Uterus (tissue), 4 donors: ENCODE measurements around the gene LRBA. TPM values are rescaled to one million over a fixed set of nuclear protein-coding genes. Genes with fewer than 3 reads are reported as not detected.

ENCODE experiments used
- DNase-seq, 2 donors: peaks; one replicate each; pipeline ENCODE4 v3.0.0-alpha.2; 2019 to 2020
- H3K27ac ChIP-seq, 2 donors: fragments of 200-600 bp; sonication (generic); 1 replicate in 1 of 2; 2 replicates in 1 of 2; pipeline ENCODE4 v1.5.1; 2016 to 2018
- H3K27me3 ChIP-seq, 2 donors: fragments of 200-600 bp; sonication (generic); one replicate each; pipeline ENCODE4 v1.5.1; 2018 to 2019; ENCODE audit warnings: control low read depth in 1 of 2
- H3K36me3 ChIP-seq, 2 donors: fragments of 200-600 bp; sonication (generic); one replicate each; pipeline ENCODE4 v1.5.1; 2019; ENCODE audit warnings: control low read depth in 1 of 2
- H3K4me1 ChIP-seq, 2 donors: fragments of 200-600 bp; sonication (generic); one replicate each; pipeline ENCODE4 v1.5.1; 2018 to 2019; ENCODE audit warnings: control low read depth in 1 of 2
- H3K4me3 ChIP-seq, 2 donors: fragments of 200-600 bp; sonication (generic); 1 replicate in 1 of 2; 2 replicates in 1 of 2; pipeline ENCODE4 v1.5.1; 2018 to 2019; ENCODE audit warnings: mild to moderate bottlenecking in 1 of 2
- H3K9me3 ChIP-seq, 2 donors: fragments of 200-600 bp; sonication (generic); one replicate each; pipeline ENCODE4 v1.5.1; 2019; ENCODE audit warnings: control low read depth in 1 of 2
- CTCF ChIP-seq, 4 experiments: fragments of 200-600 bp in 2 of 4; fragments of 450-650 bp in 2 of 4; sonication (generic) in 2 of 4; IDR thresholded peaks; one replicate each; pipeline ENCODE4 v1.5.1; 2016 to 2019; ENCODE audit warnings: antibody characterized with exemption in 4 of 4, mild to moderate bottlenecking in 2 of 4, moderate library complexity in 1 of 4
- POLR2A ChIP-seq, 2 donors: fragments of 450-650 bp; IDR thresholded peaks; one replicate each; pipeline ENCODE4 v1.6.1; 2016; ENCODE audit warnings: antibody characterized with exemption in 2 of 2, mild to moderate bottlenecking in 1 of 2, moderate library complexity in 1 of 2
- intact Hi-C: fragments of 100-400 bp; cut with DNase I; formaldehyde crosslinking; loops from one replicate; pipeline ENCODE4 v1.15.1; 2023; ENCODE audit warnings: low total_unique reads
- total RNA-seq, 4 donors: library from RNA; depleted of rRNA in 3 of 4; stranded (reverse); fragments of >200 nt in 3 of 4; gene quantifications; one replicate each; pipeline versions ENCODE4 v1.1.0 to v1.2.4, GENCODE V29; 2014 to 2023
- donor health status: DM: yes; HTN: yes; CAD: no.

Gene LRBA
- total RNA-seq, 4 donors from 2014 or later, result 32.0 to 126 (median 41.7) TPM

- TF ChIP-seq CTCF (IDR thresholded peaks at IDR 0.05) (no peak), POLR2A (IDR thresholded peaks at IDR 0.05) (no peak)
- intact Hi-C loops, result no loop called here
- H3K27me3 ChIP-seq, result no peaks in the 10 kb centered on the region
- no peaks in the 10 kb centered on the region for H3K36me3 ChIP-seq
- no peak within 1 kb of the TSS for H3K27ac ChIP-seq
- H3K4me3 ChIP-seq, result peak within 1 kb of the TSS in 1 of 2 donors; percentile 18
- no peaks in the 10 kb centered on the region for H3K9me3 ChIP-seq
- H3K4me1 ChIP-seq, result no peaks in the 10 kb centered on the region
- no peak for DNase-seq
Observed at GRCh38 chr4:150582146-150582872, 432.8 kb downstream of the LRBA start, which contains the start of gene MAB21L2. Gene MAB21L2 (plus strand): TSS chr4:150582151. CDS start chr4:150583030, 879 bp downstream.

- H3K9me3 ChIP-seq, result no peaks in the 10 kb centered on the region
- no peak for TF ChIP-seq CTCF (IDR thresholded peaks at IDR 0.05)
- TF ChIP-seq POLR2A (IDR thresholded peaks at IDR 0.05), result no peak
- H3K27me3 ChIP-seq, result no peaks in the 10 kb centered on the region
- no peak overlapping the region for H3K27ac ChIP-seq
- intact Hi-C loops, result no loop called here
- no peak overlapping the region for H3K4me3 ChIP-seq
- no peaks in the 10 kb centered on the region for H3K4me1 ChIP-seq
- H3K36me3 ChIP-seq, result no peaks in the 10 kb centered on the region
- DNase-seq, result no peak
Observed at GRCh38 chr4:150581641-150582051, 433.4 kb downstream of the LRBA start.

GRCh38 chr4:150581056-150581605 lies 434.0 kb downstream of the LRBA start:
- no peak overlapping the region for H3K4me3 ChIP-seq

GRCh38 chr4:150580306-150580705 lies 434.8 kb downstream of the LRBA start:
- TF ChIP-seq CTCF (IDR thresholded peaks at IDR 0.05) (no peak), POLR2A (IDR thresholded peaks at IDR 0.05) (no peak)
- no peaks in the 10 kb centered on the region for H3K36me3 ChIP-seq
- no peak overlapping the region for H3K27ac ChIP-seq
- H3K4me1 ChIP-seq, result no peaks in the 10 kb centered on the region
- no peaks in the 10 kb centered on the region for H3K27me3 ChIP-seq
- no peaks in the 10 kb centered on the region for H3K9me3 ChIP-seq
- H3K4me3 ChIP-seq, result peak overlapping the region in 1 of 2 donors; percentile 22
- intact Hi-C loops, result no loop called here
- no peak for DNase-seq

More at GRCh38 chr4:150581056-150581605, 434.0 kb downstream of the LRBA start:
- H3K36me3 ChIP-seq, result no peaks in the 10 kb centered on the region
- intact Hi-C loops, result no loop called here
- H3K27ac ChIP-seq, result no peak overlapping the region
- no peak for DNase-seq
- TF ChIP-seq CTCF (IDR thresholded peaks at IDR 0.05) (no peak), POLR2A (IDR thresholded peaks at IDR 0.05) (no peak)
- no peaks in the 10 kb centered on the region for H3K4me1 ChIP-seq
- H3K9me3 ChIP-seq, result no peaks in the 10 kb centered on the region
- H3K27me3 ChIP-seq, result no peaks in the 10 kb centered on the region

- Histone ChIP-seq H3K36me3 (no peaks in the 10 kb centered on the region), H3K4me3 (peak overlapping the region; percentile 16 to 22), H3K4me1 (no peaks in the 10 kb centered on the region), H3K27ac (no peak overlapping the region), H3K9me3 (no peaks in the 10 kb centered on the region), H3K27me3 (no peaks in the 10 kb centered on the region)
- intact Hi-C loops, result no loop called here
- peak in 1 of 2 donors; percentile 14 for DNase-seq
- no peak for TF ChIP-seq CTCF (IDR thresholded peaks at IDR 0.05)
- no peak for TF ChIP-seq POLR2A (IDR thresholded peaks at IDR 0.05)
Observed at GRCh38 chr4:150579551-150580234, 435.4 kb downstream of the LRBA start.
